Measurements from ENCODE around the gene SPIB.

- TF ChIP-seq EZH2phosphoT487 (IDR thresholded peaks at IDR 0.05; ENCODE audit: unreplicated experiment) (no peak), CTCF (conservative IDR thresholded peaks at IDR 0.05; ENCODE audit: low read depth in 2 of 2) (no peak), POLR2AphosphoS5 (IDR thresholded peaks at IDR 0.05; ENCODE audit: low read depth) (no peak), EZH2 (IDR thresholded peaks at IDR 0.05; ENCODE audit: low read depth, unreplicated experiment) (no peak), CREB1 (CRISPR knock-in tag; IDR thresholded peaks at IDR 0.05; ENCODE audit: low read depth) (no peak)
- TF ChIP-seq, protein P1, sequence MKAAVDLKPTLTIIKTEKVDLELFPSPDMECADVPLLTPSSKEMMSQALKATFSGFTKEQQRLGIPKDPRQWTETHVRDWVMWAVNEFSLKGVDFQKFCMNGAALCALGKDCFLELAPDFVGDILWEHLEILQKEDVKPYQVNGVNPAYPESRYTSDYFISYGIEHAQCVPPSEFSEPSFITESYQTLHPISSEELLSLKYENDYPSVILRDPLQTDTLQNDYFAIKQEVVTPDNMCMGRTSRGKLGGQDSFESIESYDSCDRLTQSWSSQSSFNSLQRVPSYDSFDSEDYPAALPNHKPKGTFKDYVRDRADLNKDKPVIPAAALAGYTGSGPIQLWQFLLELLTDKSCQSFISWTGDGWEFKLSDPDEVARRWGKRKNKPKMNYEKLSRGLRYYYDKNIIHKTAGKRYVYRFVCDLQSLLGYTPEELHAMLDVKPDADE (IDR thresholded peaks at IDR 0.05) = no peak
Measured at GRCh38 chr19:50435627-50436026, 16.9 kb downstream of the SPIB start.
